SJSA1 (cell line): ENCODE results near the gene NR3C2. TPM values are rescaled to one million over a fixed set of nuclear protein-coding genes. Genes with fewer than 3 reads are reported as not detected.
"Not testable (repeated sequence)": the region's sequence is repeated elsewhere in the genome, so short reads cannot be mapped to it uniquely, and the experiment has no call there.

Experiments
- DNase-seq, 2 experiments: peaks; one replicate each; pipeline ENCODE4 v3.0.0-alpha.2; 2015 to 2020; ENCODE audit warnings: low spot score in 2 of 2, low read depth in 1 of 2
- H3K27ac ChIP-seq: fragments of 250-450 bp; sonication (Bioruptor Pico); 2 replicates; pipeline ENCODE4 v1.5.1; 2020; ENCODE audit warnings: mild to moderate bottlenecking, moderate library complexity
- H3K27me3 ChIP-seq: fragments of 250-450 bp; sonication (Bioruptor Pico); replicated peaks from 2 replicates; pipeline ENCODE4 v1.5.1; 2020; ENCODE audit warnings: mild to moderate bottlenecking, moderate library complexity
- H3K36me3 ChIP-seq: fragments of 250-450 bp; sonication (Bioruptor Pico); 2 replicates; pipeline ENCODE4 v1.5.1; 2020; ENCODE audit warnings: mild to moderate bottlenecking
- H3K4me1 ChIP-seq: fragments of 250-450 bp; sonication (Bioruptor Pico); replicated peaks from 2 replicates; pipeline ENCODE4 v1.6.1; 2021; ENCODE audit warnings: mild to moderate bottlenecking
- H3K4me3 ChIP-seq: fragments of 250-450 bp; sonication (Bioruptor Pico); 2 replicates; pipeline ENCODE4 v1.5.1; 2020; ENCODE audit warnings: mild to moderate bottlenecking
- H3K9me3 ChIP-seq: fragments of 250-450 bp; sonication (Bioruptor Pico); replicated peaks from 2 replicates; pipeline ENCODE4 v1.5.1; 2020; ENCODE audit warnings: mild to moderate bottlenecking
- total RNA-seq: library from RNA; depleted of rRNA; stranded (reverse); fragments of >200 nt; shearing (Covaris generic); gene quantifications from 2 replicates; pipeline ENCODE4 v1.2.3, GENCODE V29; 2014

NR3C2 gene
- total RNA-seq, 1 experiment from 2014 or later: 0.11 TPM

GRCh38 chr4:148154769-148155168 lies 287.4 kb downstream of the NR3C2 start:
- no peak overlapping the region for H3K4me3 ChIP-seq
- no peaks in the 10 kb centered on the region for H3K27me3 ChIP-seq
- H3K9me3 ChIP-seq: no peaks in the 10 kb centered on the region
- H3K36me3 ChIP-seq: no peaks in the 10 kb centered on the region
- no peak for DNase-seq
- no peak overlapping the region for H3K27ac ChIP-seq
- H3K4me1 ChIP-seq: no peaks in the 10 kb centered on the region

GRCh38 chr4:148152868-148153625 lies 289.2 kb downstream of the NR3C2 start:
- Histone ChIP-seq H3K27ac (no peak overlapping the region), H3K36me3 (no peaks in the 10 kb centered on the region), H3K4me1 (no peaks in the 10 kb centered on the region), H3K9me3 (no peaks in the 10 kb centered on the region), H3K4me3 (no peak overlapping the region), H3K27me3 (no peaks in the 10 kb centered on the region)
- no peak for DNase-seq

- H3K4me1 ChIP-seq: no peaks in the 10 kb centered on the region
- H3K9me3 ChIP-seq: no peaks in the 10 kb centered on the region
- no peak overlapping the region for H3K4me3 ChIP-seq
- 0 out of 2 replicates have a peak, but pooled peaks cover 2% of the 10 kb centered on the region for H3K27me3 ChIP-seq
- DNase-seq: no peak
- no peaks in the 10 kb centered on the region for H3K36me3 ChIP-seq
- H3K27ac ChIP-seq: no peak overlapping the region
Measured at GRCh38 chr4:148151806-148152205, 290.4 kb downstream of the NR3C2 start.

- Histone ChIP-seq H3K36me3 (no peaks in the 10 kb centered on the region), H3K9me3 (no peaks in the 10 kb centered on the region), H3K4me1 (no peaks in the 10 kb centered on the region), H3K27ac (no peak overlapping the region), H3K27me3 (0 out of 2 replicates have a peak, but pooled peaks cover 2% of the 10 kb centered on the region), H3K4me3 (no peak overlapping the region)
- no peak for DNase-seq
Measured at GRCh38 chr4:148145475-148145874, 296.7 kb downstream of the NR3C2 start.

GRCh38 chr4:148143174-148143573 lies 299.0 kb downstream of the NR3C2 start:
- 0 out of 2 replicates have a peak, but pooled peaks cover 2% of the 10 kb centered on the region for H3K27me3 ChIP-seq
- no peaks in the 10 kb centered on the region for H3K4me1 ChIP-seq
- H3K4me3 ChIP-seq: no peak overlapping the region
- DNase-seq: no peak
- no peaks in the 10 kb centered on the region for H3K36me3 ChIP-seq
- no peak overlapping the region for H3K27ac ChIP-seq
- H3K9me3 ChIP-seq: no peaks in the 10 kb centered on the region

- DNase-seq: no peak
- Histone ChIP-seq H3K27me3 (no peaks in the 10 kb centered on the region), H3K27ac (no peak overlapping the region), H3K4me3 (no peak overlapping the region), H3K9me3 (no peaks in the 10 kb centered on the region), H3K36me3 (no peaks in the 10 kb centered on the region), H3K4me1 (no peaks in the 10 kb centered on the region)
Measured at GRCh38 chr4:148141501-148141900, 300.7 kb downstream of the NR3C2 start.

GRCh38 chr4:148126825-148127224 lies 315.4 kb downstream of the NR3C2 start:
- no peak overlapping the region for H3K27ac ChIP-seq
- H3K27me3 ChIP-seq: no peaks in the 10 kb centered on the region
- H3K4me3 ChIP-seq: no peak overlapping the region
- H3K36me3 ChIP-seq: no peaks in the 10 kb centered on the region
- DNase-seq: no peak
- peaks cover 8% of the 10 kb centered on the region; the same call in 1 of the 2 replicates for H3K9me3 ChIP-seq
- no peaks in the 10 kb centered on the region for H3K4me1 ChIP-seq

- H3K27me3 ChIP-seq: no peaks in the 10 kb centered on the region
- peaks cover 8% of the 10 kb centered on the region; the same call in 1 of the 2 replicates for H3K9me3 ChIP-seq
- H3K4me3 ChIP-seq: no peak overlapping the region
- H3K36me3 ChIP-seq: no peaks in the 10 kb centered on the region
- no peak overlapping the region for H3K27ac ChIP-seq
- DNase-seq: no peak
- no peaks in the 10 kb centered on the region for H3K4me1 ChIP-seq
Measured at GRCh38 chr4:148124512-148124911, 317.7 kb downstream of the NR3C2 start.

GRCh38 chr4:148123161-148123560 lies 319.1 kb downstream of the NR3C2 start:
- H3K4me1 ChIP-seq, DNase-seq, H3K4me3 ChIP-seq, H3K27me3 ChIP-seq, H3K36me3 ChIP-seq, H3K27ac ChIP-seq, H3K9me3 ChIP-seq: not testable (repeated sequence)

GRCh38 chr4:148120216-148120615 lies 322.0 kb downstream of the NR3C2 start:
- Histone ChIP-seq H3K27me3 (no peaks in the 10 kb centered on the region), H3K27ac (no peak overlapping the region), H3K9me3 (peaks cover 8% of the 10 kb centered on the region; the same call in 1 of the 2 replicates), H3K4me1 (no peaks in the 10 kb centered on the region), H3K36me3 (no peaks in the 10 kb centered on the region), H3K4me3 (no peak overlapping the region)
- no peak for DNase-seq

GRCh38 chr4:148118633-148119032 lies 323.6 kb downstream of the NR3C2 start:
- H3K4me3 ChIP-seq: no peak overlapping the region
- no peaks in the 10 kb centered on the region for H3K27me3 ChIP-seq
- H3K9me3 ChIP-seq: peaks cover 2% of the 10 kb centered on the region; the same call in 1 of the 2 replicates
- no peaks in the 10 kb centered on the region for H3K4me1 ChIP-seq
- H3K27ac ChIP-seq: no peak overlapping the region
- no peak for DNase-seq
- H3K36me3 ChIP-seq: no peaks in the 10 kb centered on the region

GRCh38 chr4:148118179-148118578 lies 324.0 kb downstream of the NR3C2 start:
- Histone ChIP-seq H3K36me3 (no peaks in the 10 kb centered on the region), H3K27me3 (no peaks in the 10 kb centered on the region), H3K9me3 (no peaks in the 10 kb centered on the region), H3K27ac (no peak overlapping the region), H3K4me1 (no peaks in the 10 kb centered on the region), H3K4me3 (no peak overlapping the region)
- no peak for DNase-seq

- Histone ChIP-seq H3K27me3 (no peaks in the 10 kb centered on the region), H3K4me3 (no peak overlapping the region), H3K4me1 (no peaks in the 10 kb centered on the region), H3K27ac (no peak overlapping the region), H3K36me3 (no peaks in the 10 kb centered on the region), H3K9me3 (no peaks in the 10 kb centered on the region)
- no peak for DNase-seq
Measured at GRCh38 chr4:148116969-148117368, 325.2 kb downstream of the NR3C2 start.

- no peaks in the 10 kb centered on the region for H3K36me3 ChIP-seq
- no peak for DNase-seq
- H3K4me1 ChIP-seq: no peaks in the 10 kb centered on the region
- H3K4me3 ChIP-seq: no peak overlapping the region
- H3K27me3 ChIP-seq: no peaks in the 10 kb centered on the region
- H3K27ac ChIP-seq: no peak overlapping the region
- no peaks in the 10 kb centered on the region for H3K9me3 ChIP-seq
Measured at GRCh38 chr4:148116264-148116663, 325.9 kb downstream of the NR3C2 start.

GRCh38 chr4:148114436-148114835 lies 327.8 kb downstream of the NR3C2 start:
- Histone ChIP-seq H3K36me3 (no peaks in the 10 kb centered on the region), H3K9me3 (no peaks in the 10 kb centered on the region), H3K27ac (no peak overlapping the region), H3K27me3 (no peaks in the 10 kb centered on the region), H3K4me1 (no peaks in the 10 kb centered on the region), H3K4me3 (no peak overlapping the region)
- no peak for DNase-seq
